H1 (cell line): ENCODE measurements around the gene KIAA1755.

Experiments
- CTCF ChIP-seq, 3 experiments: IDR thresholded peaks; 1 replicate in 2 of 3; 2 replicates in 1 of 3; pipeline versions ENCODE4 v1.5.1 to v1.6.1; 2011; ENCODE audit warnings: low read length in 3 of 3, mild to moderate bottlenecking in 3 of 3, inconsistent platforms in 2 of 3, low read depth in 1 of 3, moderate library complexity in 1 of 3; ENCODE audit not compliant: insufficient read depth in 1 of 3; ENCODE audit errors: control extremely low read depth in 1 of 3
- GABPA ChIP-seq: IDR thresholded peaks from 2 replicates; pipeline ENCODE4 v1.6.1; 2011; ENCODE audit warnings: mild to moderate bottlenecking, low read length, moderate library complexity, borderline replicate concordance; ENCODE audit not compliant: insufficient read depth
- MAX ChIP-seq: IDR thresholded peaks from 2 replicates; pipeline ENCODE4 v1.6.1; 2012; ENCODE audit warnings: inconsistent platforms
- POLR2AphosphoS5 ChIP-seq: IDR thresholded peaks from 2 replicates; pipeline ENCODE4 v1.6.1; 2011; ENCODE audit warnings: low read depth, low read length
- SP2 ChIP-seq: IDR thresholded peaks from 2 replicates; pipeline ENCODE4 v1.6.1; 2012; ENCODE audit warnings: mild to moderate bottlenecking, low read length, inconsistent platforms
- TAF7 ChIP-seq: optimal IDR thresholded peaks from 2 replicates; pipeline ENCODE3; 2011; ENCODE audit warnings: low read depth, mild to moderate bottlenecking, inconsistent platforms, low read length, moderate library complexity, borderline replicate concordance
- TF ChIP-seq, protein P1 (sequence below): IDR thresholded peaks from 2 replicates; pipeline ENCODE4 v1.6.1; 2011; ENCODE audit warnings: low read depth, mild to moderate bottlenecking, low read length; ENCODE audit not compliant: insufficient read depth

GRCh38 chr20:38201356-38201755 lies 59.2 kb downstream of the KIAA1755 start:
- TF ChIP-seq MAX (no peak), TAF7 (no peak), CTCF (IDR thresholded peaks at IDR 0.05; ENCODE audit: control extremely low read depth in 1 of 3, insufficient read depth in 1 of 3, low read depth in 1 of 3, low read length in 3 of 3) (no peak), SP2 (no peak), GABPA (no peak), POLR2AphosphoS5 (no peak)
- TF ChIP-seq, protein P1, sequence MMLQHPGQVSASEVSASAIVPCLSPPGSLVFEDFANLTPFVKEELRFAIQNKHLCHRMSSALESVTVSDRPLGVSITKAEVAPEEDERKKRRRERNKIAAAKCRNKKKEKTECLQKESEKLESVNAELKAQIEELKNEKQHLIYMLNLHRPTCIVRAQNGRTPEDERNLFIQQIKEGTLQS = no peak
